GM12864 (cell line): ENCODE results near the gene GPR137.
A peak's percentile ranks its signal among the peaks of the same experiment; 100 is the strongest.

Experiments
- DNase-seq: peaks from one replicate; pipeline ENCODE4 v3.0.0-alpha.2; 2011; ENCODE audit warnings: low read depth
- H3K4me3 ChIP-seq: 2 replicates; pipeline ENCODE4 v1.5.1; 2011; ENCODE audit warnings: mild to moderate bottlenecking, low read depth, low read length, control low read depth
- CTCF ChIP-seq: IDR thresholded peaks from 2 replicates; pipeline ENCODE4 v1.5.1; 2011; ENCODE audit warnings: low read depth, mild to moderate bottlenecking, moderate library complexity, low read length, control low read depth, inconsistent platforms; ENCODE audit errors: missing control alignments

The GPR137 gene

GRCh38 chr11:64295760-64296159, 10.1 kb downstream of the GPR137 start:
- no peak overlapping the region for H3K4me3 ChIP-seq
- TF ChIP-seq CTCF = no peak

GRCh38 chr11:64296236-64296635, 10.6 kb downstream of the GPR137 start:
- no peak overlapping the region for H3K4me3 ChIP-seq
- TF ChIP-seq CTCF = no peak
- DNase-seq = no peak

More at GRCh38 chr11:64295760-64296159, 10.1 kb downstream of the GPR137 start:
- DNase-seq = no peak

- TF ChIP-seq CTCF = no peak
- H3K4me3 ChIP-seq = no peak overlapping the region
- DNase-seq = no peak
These were observed 11.4 kb downstream of the GPR137 start for GRCh38 chr11:64296830-64297698.

- no peak overlapping the region for H3K4me3 ChIP-seq
- no peak for DNase-seq
- TF ChIP-seq CTCF = no peak
These were observed 12.2 kb downstream of the GPR137 start for GRCh38 chr11:64297699-64298358.

GRCh38 chr11:64298966-64299846, 13.6 kb downstream of the GPR137 start:
- H3K4me3 ChIP-seq = no peak overlapping the region
- no peak for TF ChIP-seq CTCF
- DNase-seq = no peak

GRCh38 chr11:64299847-64300648, 14.4 kb downstream of the GPR137 start, which contains the start of gene CATSPERZ:
CATSPERZ (plus strand) TSS chr11:64300358; CDS start chr11:64300411, 53 bp downstream.
- H3K4me3 ChIP-seq = peak within 1 kb of the TSS; percentile 22
- DNase-seq = no peak
- TF ChIP-seq CTCF = no peak
